Mesothelial cell of epicardium (in vitro differentiated cells): Measurements from ENCODE around the gene BRK1. TPM values are rescaled to one million over a fixed set of nuclear protein-coding genes. Genes with fewer than 3 reads are reported as not detected.
"Not testable (repeated sequence)": the region's sequence is repeated elsewhere in the genome, so short reads cannot be mapped to it uniquely, and the experiment has no call there.

ENCODE experiments used
- DNase-seq, 2 experiments: peaks; one replicate each; pipeline ENCODE4 v3.0.0; 2021; ENCODE audit warnings: low spot score in 2 of 2; ENCODE audit not compliant: unreplicated experiment in 2 of 2
- H3K27ac Mint-ChIP-seq: 2 replicates; pipeline ENCODE4 v1.8.0; 2021; ENCODE audit warnings: mixed read lengths
- H3K27me3 Mint-ChIP-seq: 2 replicates; pipeline ENCODE4 v1.8.0; 2021; ENCODE audit warnings: low read depth, mixed read lengths
- H3K36me3 Mint-ChIP-seq: 2 replicates; pipeline ENCODE4 v1.8.0; 2021; ENCODE audit warnings: mixed read lengths
- H3K4me1 Mint-ChIP-seq: 2 replicates; pipeline ENCODE4 v1.8.0; 2021; ENCODE audit warnings: mixed read lengths
- H3K4me3 Mint-ChIP-seq: 2 replicates; pipeline ENCODE4 v1.8.0; 2021; ENCODE audit warnings: mild to moderate bottlenecking, moderate library complexity, mixed read lengths
- H3K9me3 Mint-ChIP-seq: 2 replicates; pipeline ENCODE4 v1.8.0; 2021; ENCODE audit warnings: mixed read lengths
- CTCF ChIP-seq: fragments of 200-600 bp; sonication (generic); IDR thresholded peaks from one replicate; pipeline ENCODE4 v1.5.0; 2021; ENCODE audit warnings: antibody characterized with exemption; ENCODE audit not compliant: unreplicated experiment
- total RNA-seq: library from RNA; stranded (reverse); gene quantifications from 3 replicates; pipeline ENCODE4 v1.2.1, GENCODE V29; 2021

The BRK1 gene
- 120 to 126 TPM (median 121 TPM) in 3 replicates for total RNA-seq

DNA sequence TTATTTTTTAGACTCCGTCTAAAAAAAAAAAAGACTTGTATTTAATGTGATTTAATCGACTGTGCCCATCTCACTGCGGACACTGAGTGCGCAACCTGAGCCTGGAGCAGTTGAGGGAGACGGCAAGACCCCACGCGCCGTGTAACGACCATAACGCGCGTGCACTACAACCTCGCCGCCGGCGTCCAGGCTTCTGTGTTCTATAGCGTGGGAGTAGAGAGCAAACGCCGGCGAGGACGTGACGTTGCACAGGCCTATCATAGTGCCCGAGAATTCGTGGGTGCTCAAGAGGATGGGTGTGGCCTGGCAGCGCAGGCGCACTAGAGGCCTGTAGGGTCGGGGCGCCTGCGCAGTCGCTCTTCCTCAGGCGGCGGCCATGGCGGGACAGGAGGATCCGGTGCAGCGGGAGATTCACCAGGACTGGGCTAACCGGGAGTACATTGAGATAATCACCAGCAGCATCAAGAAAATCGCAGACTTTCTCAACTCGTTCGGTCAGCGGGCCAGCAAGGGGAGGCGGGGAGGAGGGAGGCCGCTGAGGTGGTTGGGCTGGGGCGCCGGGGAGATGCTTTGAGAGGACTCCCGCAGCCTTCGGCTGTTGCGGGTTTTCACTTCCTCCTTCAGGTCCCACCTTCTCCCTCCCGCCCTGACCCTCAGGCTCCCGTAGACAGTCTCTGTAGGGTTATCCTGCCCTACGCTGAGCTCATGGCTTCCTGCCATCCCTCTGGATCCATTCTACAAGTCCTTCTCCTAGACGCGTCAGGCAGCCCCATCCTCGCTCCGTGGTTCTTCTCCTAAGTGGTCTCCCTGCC, at the start of gene BRK1:
Gene BRK1 (plus strand): TSS at position 350 of the 812 bp plus-strand sequence. CDS start 27 bp downstream, at position 377.
- Mint-ChIP-seq H3K4me1 (peaks cover 11% of the 10 kb centered on the region), H3K9me3 (no peaks in the 10 kb centered on the region), H3K27me3 (peaks cover 3% of the 10 kb centered on the region), H3K36me3 (peaks cover 4% of the 10 kb centered on the region), H3K27ac (peak within 1 kb of the TSS; percentile 94), H3K4me3 (peak within 1 kb of the TSS; percentile 94)
- TF ChIP-seq CTCF = no peak
- peak; percentile 88 for DNase-seq

DNA sequence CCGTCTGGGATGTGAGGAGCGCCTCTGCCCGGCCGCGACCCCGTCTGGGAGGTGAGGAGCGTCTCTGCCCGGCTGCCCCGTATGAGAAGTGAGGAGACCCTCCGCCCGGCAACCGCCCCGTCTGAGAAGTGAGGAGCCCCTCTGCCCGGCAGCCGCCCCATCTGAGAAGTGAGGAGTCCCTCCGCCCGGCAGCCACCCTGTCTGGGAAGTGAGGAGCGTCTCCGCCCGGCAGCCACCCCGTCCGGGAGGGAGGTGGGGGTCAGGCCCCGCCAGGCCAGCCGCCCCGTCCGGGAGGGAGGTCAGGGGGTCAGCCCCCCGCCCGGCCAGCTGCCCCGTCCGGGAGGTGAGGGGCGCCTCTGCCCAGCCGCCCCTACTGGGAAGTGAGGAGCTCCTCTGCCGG, 45.4 kb upstream of the BRK1 start:
- H3K36me3 Mint-ChIP-seq = peaks cover 36% of the 10 kb centered on the region
- H3K4me1 Mint-ChIP-seq, H3K27ac Mint-ChIP-seq, H3K27me3 Mint-ChIP-seq, DNase-seq, H3K4me3 Mint-ChIP-seq: not testable (repeated sequence)
- H3K9me3 Mint-ChIP-seq = peaks cover 12% of the 10 kb centered on the region

- no peak for TF ChIP-seq CTCF
- no peaks in the 10 kb centered on the region for H3K27me3 Mint-ChIP-seq
- H3K27ac Mint-ChIP-seq = no peak overlapping the region
- peaks cover 18% of the 10 kb centered on the region for H3K36me3 Mint-ChIP-seq
- H3K9me3 Mint-ChIP-seq = no peaks in the 10 kb centered on the region
- DNase-seq = no peak
- H3K4me3 Mint-ChIP-seq = no peak overlapping the region
- no peaks in the 10 kb centered on the region for H3K4me1 Mint-ChIP-seq
Observed at GRCh38 chr3:10074666-10075065, 40.8 kb upstream of the BRK1 start.

DNA sequence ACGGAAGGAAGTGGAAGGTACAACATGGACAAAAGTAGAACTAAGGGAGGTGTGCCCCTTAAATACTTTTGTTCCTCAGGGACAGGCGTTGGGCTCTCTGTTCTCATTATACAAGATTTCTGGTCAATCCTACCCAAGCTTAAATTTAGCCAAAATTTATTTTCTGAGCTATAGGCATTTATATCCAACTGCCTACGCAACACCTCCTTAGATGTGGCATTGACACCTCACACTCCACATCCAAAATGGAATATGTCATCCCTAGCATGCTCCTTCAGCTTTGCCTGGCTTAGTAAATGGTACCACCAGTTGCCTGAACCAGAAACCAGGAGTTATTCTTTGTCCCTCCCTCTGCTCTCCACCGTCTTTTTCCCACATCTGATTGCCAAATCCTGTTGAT, 33.6 kb upstream of the BRK1 start:
- no peaks in the 10 kb centered on the region for H3K9me3 Mint-ChIP-seq
- H3K4me3 Mint-ChIP-seq = no peak overlapping the region
- H3K4me1 Mint-ChIP-seq = peaks cover 14% of the 10 kb centered on the region
- no peak for TF ChIP-seq CTCF
- DNase-seq = no peak
- H3K27me3 Mint-ChIP-seq = no peaks in the 10 kb centered on the region
- no peak overlapping the region for H3K27ac Mint-ChIP-seq
- peaks cover 24% of the 10 kb centered on the region for H3K36me3 Mint-ChIP-seq

GRCh38 chr3:10085738-10086137, 29.7 kb upstream of the BRK1 start:
- no peak for TF ChIP-seq CTCF
- no peaks in the 10 kb centered on the region for H3K9me3 Mint-ChIP-seq
- peak overlapping the region; percentile 91 for H3K27ac Mint-ChIP-seq
- DNase-seq = no peak
- peaks cover 27% of the 10 kb centered on the region for H3K36me3 Mint-ChIP-seq
- no peak overlapping the region for H3K4me3 Mint-ChIP-seq
- H3K4me1 Mint-ChIP-seq = peaks cover 29% of the 10 kb centered on the region
- no peaks in the 10 kb centered on the region for H3K27me3 Mint-ChIP-seq

DNA sequence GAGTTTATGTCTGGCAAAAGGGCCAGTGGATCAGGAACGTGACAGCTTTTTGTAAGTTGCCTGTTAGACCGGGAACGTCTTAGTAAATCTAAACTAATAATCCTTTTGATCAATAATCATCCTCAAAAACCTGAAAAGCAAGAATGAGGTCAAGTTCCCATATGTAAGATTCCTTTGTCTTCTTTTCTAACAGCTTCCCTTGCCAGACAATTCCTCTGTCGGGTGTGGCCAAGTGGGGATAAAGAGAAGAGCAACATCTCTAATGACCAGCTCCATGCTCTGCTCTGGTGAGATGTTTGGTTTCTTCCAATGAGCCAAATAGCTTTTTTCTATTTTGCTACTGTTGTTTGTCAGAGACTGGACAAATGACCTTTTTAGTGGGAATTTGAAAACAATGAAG, 27.2 kb upstream of the BRK1 start:
- H3K27ac Mint-ChIP-seq = peak overlapping the region; percentile 91
- no peak for DNase-seq

More for the DNA sequence above, 27.2 kb upstream of the BRK1 start:
- H3K27me3 Mint-ChIP-seq = no peaks in the 10 kb centered on the region
- no peak overlapping the region for H3K4me3 Mint-ChIP-seq
- H3K36me3 Mint-ChIP-seq = peaks cover 24% of the 10 kb centered on the region
- no peaks in the 10 kb centered on the region for H3K9me3 Mint-ChIP-seq
- peaks cover 29% of the 10 kb centered on the region for H3K4me1 Mint-ChIP-seq
- TF ChIP-seq CTCF = no peak
